ENCODE results near the gene CBLB. TPM values are rescaled to one million over a fixed set of nuclear protein-coding genes. Genes with fewer than 3 reads are reported as not detected.

The CBLB gene
- total RNA-seq (31.4 TPM), polyA plus RNA-seq (ENCODE audit: insufficient read depth in 1 of 8, insufficient read length in 8 of 8, low replicate concordance in 1 of 8) (10 to 100 TPM; 19.5 to 27.9 (median 20.8) TPM)
- long read RNA-seq, donor 1, full-length matches to known transcripts: 2 of 2 reads
- long read RNA-seq, donor 1, partial matches to known transcripts: 0 of 2 reads
- long read RNA-seq, donor 1, other reads (novel, unspliced or antisense): 0 of 2 reads
- long read RNA-seq, donor 2: 0 reads
- long read RNA-seq, donor 3, full-length matches to known transcripts: 2 of 2 reads
- long read RNA-seq, donor 3, partial matches to known transcripts: 0 of 2 reads
- long read RNA-seq, donor 3, other reads (novel, unspliced or antisense): 0 of 2 reads
- long read RNA-seq, donor 4, full-length matches to known transcripts: 4 of 4 reads
- long read RNA-seq, donor 4, partial matches to known transcripts: 0 of 4 reads
- long read RNA-seq, donor 4, other reads (novel, unspliced or antisense): 0 of 4 reads
- long read RNA-seq, donor 5: 0 reads
- long read RNA-seq, donor 6, full-length matches to known transcripts: 1 of 1 reads
- long read RNA-seq, donor 6, partial matches to known transcripts: 0 of 1 reads
- long read RNA-seq, donor 6, other reads (novel, unspliced or antisense): 0 of 1 reads
- long read RNA-seq, donor 7, partial matches to known transcripts: 5 of 5 reads
- long read RNA-seq, donor 7, other reads (novel, unspliced or antisense): 0 of 5 reads
- long read RNA-seq, donor 8: 0 reads
- long read RNA-seq, donor 9, partial matches to known transcripts: 10 of 10 reads
- long read RNA-seq, donor 9, other reads (novel, unspliced or antisense): 0 of 10 reads
- long read RNA-seq, donor 10, full-length matches to known transcripts: 4 of 9 reads
- long read RNA-seq, donor 10, partial matches to known transcripts: 5 of 9 reads
- long read RNA-seq, donor 10, other reads (novel, unspliced or antisense): 0 of 9 reads
- long read RNA-seq, donor 11: 0 reads

- no peaks in the 10 kb centered on the region for H3K27me3 ChIP-seq (ENCODE audit: control insufficient read depth, insufficient read depth, low read length)
- peak; percentile 99 for DNase-seq
- H3K4me3 ChIP-seq (ENCODE audit: low read length): peak within 1 kb of the TSS; percentile 86
- H3K4me1 ChIP-seq (ENCODE audit: control insufficient read depth, insufficient read depth, low read length): peaks cover 3% of the 10 kb centered on the region
- peaks cover 3% of the 10 kb centered on the region for H3K36me3 ChIP-seq (ENCODE audit: control insufficient read depth, insufficient read depth, low read length)
- H3K27ac ChIP-seq (ENCODE audit: low read length): peak within 1 kb of the TSS; percentile 98
- WGBS (ENCODE audit: insufficient coverage): under 1% methylated on average over 49 of the region's 68 CpGs
- H3K9me3 ChIP-seq (replicated peaks; ENCODE audit: control insufficient read depth, low read depth, low read length): no peaks in the 10 kb centered on the region
Measured at GRCh38 chr3:105868742-105869530, at the start of gene CBLB. Gene CBLB (minus strand): TSS chr3:105869012. CDS start chr3:105867577, 1,435 bp downstream.

- H3K9me3 ChIP-seq (replicated peaks; ENCODE audit: control insufficient read depth, low read depth, low read length): peaks cover 2% of the 10 kb centered on the region
- H3K27me3 ChIP-seq (ENCODE audit: control insufficient read depth, insufficient read depth, low read length): no peaks in the 10 kb centered on the region
- no peak for DNase-seq
- H3K27ac ChIP-seq (ENCODE audit: low read length): no peak overlapping the region
- H3K4me1 ChIP-seq (ENCODE audit: control insufficient read depth, insufficient read depth, low read length): no peaks in the 10 kb centered on the region
- WGBS (ENCODE audit: insufficient coverage): no CpG with 5 or more reads among the region's 2 CpGs
- H3K36me3 ChIP-seq (ENCODE audit: control insufficient read depth, insufficient read depth, low read length): no peaks in the 10 kb centered on the region
- H3K4me3 ChIP-seq (ENCODE audit: low read length): no peak overlapping the region
Measured at GRCh38 chr3:105916767-105917166, 48.0 kb upstream of the CBLB start.

- no peak overlapping the region for H3K27ac ChIP-seq (ENCODE audit: low read length)
- no CpG with 5 or more reads among the region's 2 CpGs for WGBS (ENCODE audit: insufficient coverage)
- no peak overlapping the region for H3K4me3 ChIP-seq (ENCODE audit: low read length)
- H3K4me1 ChIP-seq (ENCODE audit: control insufficient read depth, insufficient read depth, low read length): no peaks in the 10 kb centered on the region
- no peak for DNase-seq
- H3K9me3 ChIP-seq (replicated peaks; ENCODE audit: control insufficient read depth, low read depth, low read length): peaks cover under 1% of the 10 kb centered on the region
- H3K27me3 ChIP-seq (ENCODE audit: control insufficient read depth, insufficient read depth, low read length): no peaks in the 10 kb centered on the region
- H3K36me3 ChIP-seq (ENCODE audit: control insufficient read depth, insufficient read depth, low read length): no peaks in the 10 kb centered on the region
Measured at GRCh38 chr3:105915524-105915923, 46.7 kb upstream of the CBLB start.

- H3K4me1 ChIP-seq (ENCODE audit: control insufficient read depth, insufficient read depth, low read length): no peaks in the 10 kb centered on the region
- DNase-seq: no peak
- no peaks in the 10 kb centered on the region for H3K9me3 ChIP-seq (replicated peaks; ENCODE audit: control insufficient read depth, low read depth, low read length)
- H3K36me3 ChIP-seq (ENCODE audit: control insufficient read depth, insufficient read depth, low read length): no peaks in the 10 kb centered on the region
- no peak overlapping the region for H3K4me3 ChIP-seq (ENCODE audit: low read length)
- H3K27me3 ChIP-seq (ENCODE audit: control insufficient read depth, insufficient read depth, low read length): no peaks in the 10 kb centered on the region
- no peak overlapping the region for H3K27ac ChIP-seq (ENCODE audit: low read length)
- 94% methylated on average over 5 of the region's 7 CpGs for WGBS (ENCODE audit: insufficient coverage)
Measured at GRCh38 chr3:105913616-105914015, 44.8 kb upstream of the CBLB start.

GRCh38 chr3:105912891-105913290 lies 44.1 kb upstream of the CBLB start:
- Histone ChIP-seq H3K4me1 (ENCODE audit: control insufficient read depth, insufficient read depth, low read length) (no peaks in the 10 kb centered on the region), H3K27me3 (ENCODE audit: control insufficient read depth, insufficient read depth, low read length) (no peaks in the 10 kb centered on the region), H3K27ac (ENCODE audit: low read length) (no peak overlapping the region), H3K4me3 (ENCODE audit: low read length) (no peak overlapping the region), H3K9me3 (replicated peaks; ENCODE audit: control insufficient read depth, low read depth, low read length) (no peaks in the 10 kb centered on the region), H3K36me3 (ENCODE audit: control insufficient read depth, insufficient read depth, low read length) (no peaks in the 10 kb centered on the region)
- no peak for DNase-seq

- H3K27ac ChIP-seq (ENCODE audit: low read length): no peak overlapping the region
- H3K27me3 ChIP-seq (ENCODE audit: control insufficient read depth, insufficient read depth, low read length): no peaks in the 10 kb centered on the region
Measured at GRCh38 chr3:105911496-105911895, 42.7 kb upstream of the CBLB start.

GRCh38 chr3:105907777-105908176 lies 39.0 kb upstream of the CBLB start:
- 43% methylated on average over 1 of the region's 3 CpGs for WGBS (ENCODE audit: insufficient coverage)
- Histone ChIP-seq H3K4me1 (ENCODE audit: control insufficient read depth, insufficient read depth, low read length) (no peaks in the 10 kb centered on the region), H3K4me3 (ENCODE audit: low read length) (no peak overlapping the region), H3K27me3 (ENCODE audit: control insufficient read depth, insufficient read depth, low read length) (no peaks in the 10 kb centered on the region), H3K27ac (ENCODE audit: low read length) (peak overlapping the region; percentile 83), H3K36me3 (ENCODE audit: control insufficient read depth, insufficient read depth, low read length) (no peaks in the 10 kb centered on the region), H3K9me3 (replicated peaks; ENCODE audit: control insufficient read depth, low read depth, low read length) (no peaks in the 10 kb centered on the region)
- peak; percentile 87 for DNase-seq

More at GRCh38 chr3:105911496-105911895, 42.7 kb upstream of the CBLB start:
- Histone ChIP-seq H3K4me1 (ENCODE audit: control insufficient read depth, insufficient read depth, low read length) (no peaks in the 10 kb centered on the region), H3K9me3 (replicated peaks; ENCODE audit: control insufficient read depth, low read depth, low read length) (no peaks in the 10 kb centered on the region), H3K36me3 (ENCODE audit: control insufficient read depth, insufficient read depth, low read length) (no peaks in the 10 kb centered on the region), H3K4me3 (ENCODE audit: low read length) (no peak overlapping the region)
- DNase-seq: no peak

- peak; percentile 95 for DNase-seq
- H3K9me3 ChIP-seq (replicated peaks; ENCODE audit: control insufficient read depth, low read depth, low read length): no peaks in the 10 kb centered on the region
- H3K27ac ChIP-seq (ENCODE audit: low read length): peak overlapping the region; percentile 83
- no peak overlapping the region for H3K4me3 ChIP-seq (ENCODE audit: low read length)
- no peaks in the 10 kb centered on the region for H3K4me1 ChIP-seq (ENCODE audit: control insufficient read depth, insufficient read depth, low read length)
- H3K36me3 ChIP-seq (ENCODE audit: control insufficient read depth, insufficient read depth, low read length): no peaks in the 10 kb centered on the region
- 0% methylated on average over 2 of the region's 4 CpGs for WGBS (ENCODE audit: insufficient coverage)
- no peaks in the 10 kb centered on the region for H3K27me3 ChIP-seq (ENCODE audit: control insufficient read depth, insufficient read depth, low read length)
Measured at GRCh38 chr3:105906836-105907235, 38.0 kb upstream of the CBLB start.

- peak; percentile 34 for DNase-seq
- Histone ChIP-seq H3K9me3 (replicated peaks; ENCODE audit: control insufficient read depth, low read depth, low read length) (no peaks in the 10 kb centered on the region), H3K4me1 (ENCODE audit: control insufficient read depth, insufficient read depth, low read length) (no peaks in the 10 kb centered on the region), H3K27ac (ENCODE audit: low read length) (peak overlapping the region; percentile 83), H3K27me3 (ENCODE audit: control insufficient read depth, insufficient read depth, low read length) (no peaks in the 10 kb centered on the region), H3K4me3 (ENCODE audit: low read length) (no peak overlapping the region), H3K36me3 (ENCODE audit: control insufficient read depth, insufficient read depth, low read length) (no peaks in the 10 kb centered on the region)
- WGBS (ENCODE audit: insufficient coverage): no CpG with 5 or more reads among the region's 1 CpG
Measured at GRCh38 chr3:105906345-105906744, 37.5 kb upstream of the CBLB start.

Data from muscle of leg (tissue), 16 donors.